ENCODE data around the gene MKS1.

Gene MKS1

GRCh38 chr17:58249270-58250133 lies 30.4 kb upstream of the MKS1 start:
- Histone ChIP-seq H3K36me3 (ENCODE audit: insufficient read depth, low read length) (no peaks in the 10 kb centered on the region), H3K4me1 (ENCODE audit: insufficient read depth, low read length) (peaks cover 5% of the 10 kb centered on the region; the same call in 1 of the 2 replicates), H3K9me3 (ENCODE audit: control insufficient read depth, insufficient read depth, low read length) (peaks cover 7% of the 10 kb centered on the region; the same call in 1 of the 2 replicates), H3K9ac (ENCODE audit: low read depth, low read length) (peak overlapping the region; percentile 70)

- Histone ChIP-seq H3K9me3 (ENCODE audit: control insufficient read depth, insufficient read depth, low read length) (peaks cover 7% of the 10 kb centered on the region; the same call in 1 of the 2 replicates), H3K36me3 (ENCODE audit: insufficient read depth, low read length) (no peaks in the 10 kb centered on the region), H3K4me1 (ENCODE audit: insufficient read depth, low read length) (peaks cover 5% of the 10 kb centered on the region; the same call in 1 of the 2 replicates), H3K9ac (ENCODE audit: low read depth, low read length) (peak overlapping the region; percentile 70)
These were observed 29.9 kb upstream of the MKS1 start for GRCh38 chr17:58248955-58249269.

GRCh38 chr17:58247511-58248363 lies 28.7 kb upstream of the MKS1 start:
- H3K9me3 ChIP-seq (ENCODE audit: control insufficient read depth, insufficient read depth, low read length): peaks cover 7% of the 10 kb centered on the region; the same call in 1 of the 2 replicates
- H3K4me1 ChIP-seq (ENCODE audit: insufficient read depth, low read length): peaks cover 5% of the 10 kb centered on the region; the same call in 1 of the 2 replicates
- no peaks in the 10 kb centered on the region for H3K36me3 ChIP-seq (ENCODE audit: insufficient read depth, low read length)
- no peak overlapping the region for H3K9ac ChIP-seq (ENCODE audit: low read depth, low read length)

- no peaks in the 10 kb centered on the region for H3K36me3 ChIP-seq (ENCODE audit: insufficient read depth, low read length)
- H3K4me1 ChIP-seq (ENCODE audit: insufficient read depth, low read length): peaks cover 9% of the 10 kb centered on the region; the same call in 1 of the 2 replicates
- no peak overlapping the region for H3K9ac ChIP-seq (ENCODE audit: low read depth, low read length)
- H3K9me3 ChIP-seq (ENCODE audit: control insufficient read depth, insufficient read depth, low read length): peaks cover 7% of the 10 kb centered on the region; the same call in 1 of the 2 replicates
These were observed 27.7 kb upstream of the MKS1 start for GRCh38 chr17:58246781-58247180.

GRCh38 chr17:58246104-58246740 lies 27.2 kb upstream of the MKS1 start:
- H3K9me3 ChIP-seq (ENCODE audit: control insufficient read depth, insufficient read depth, low read length): peaks cover 7% of the 10 kb centered on the region; the same call in 1 of the 2 replicates
- H3K36me3 ChIP-seq (ENCODE audit: insufficient read depth, low read length): no peaks in the 10 kb centered on the region
- H3K9ac ChIP-seq (ENCODE audit: low read depth, low read length): no peak overlapping the region
- H3K4me1 ChIP-seq (ENCODE audit: insufficient read depth, low read length): peaks cover 9% of the 10 kb centered on the region; the same call in 1 of the 2 replicates

GRCh38 chr17:58245428-58246103 lies 26.5 kb upstream of the MKS1 start:
- Histone ChIP-seq H3K9me3 (ENCODE audit: control insufficient read depth, insufficient read depth, low read length) (peaks cover 7% of the 10 kb centered on the region; the same call in 1 of the 2 replicates), H3K36me3 (ENCODE audit: insufficient read depth, low read length) (no peaks in the 10 kb centered on the region)

GRCh38 chr17:58244963-58245362 lies 25.9 kb upstream of the MKS1 start:
- Histone ChIP-seq H3K4me1 (ENCODE audit: insufficient read depth, low read length) (peaks cover 9% of the 10 kb centered on the region; the same call in 1 of the 2 replicates), H3K9ac (ENCODE audit: low read depth, low read length) (no peak overlapping the region), H3K9me3 (ENCODE audit: control insufficient read depth, insufficient read depth, low read length) (peaks cover 2% of the 10 kb centered on the region; the same call in 1 of the 2 replicates), H3K36me3 (ENCODE audit: insufficient read depth, low read length) (no peaks in the 10 kb centered on the region)

More at GRCh38 chr17:58245428-58246103, 26.5 kb upstream of the MKS1 start:
- H3K4me1 ChIP-seq (ENCODE audit: insufficient read depth, low read length): peaks cover 9% of the 10 kb centered on the region; the same call in 1 of the 2 replicates
- H3K9ac ChIP-seq (ENCODE audit: low read depth, low read length): no peak overlapping the region

GRCh38 chr17:58242171-58242784 lies 23.2 kb upstream of the MKS1 start:
- Histone ChIP-seq H3K9ac (ENCODE audit: low read depth, low read length) (no peak overlapping the region), H3K36me3 (ENCODE audit: insufficient read depth, low read length) (no peaks in the 10 kb centered on the region), H3K4me1 (ENCODE audit: insufficient read depth, low read length) (0 out of 2 replicates have a peak, but pooled peaks cover 4% of the 10 kb centered on the region), H3K9me3 (ENCODE audit: control insufficient read depth, insufficient read depth, low read length) (no peaks in the 10 kb centered on the region)

GRCh38 chr17:58239987-58240386 lies 20.9 kb upstream of the MKS1 start:
- H3K9ac ChIP-seq (ENCODE audit: low read depth, low read length): no peak overlapping the region
- H3K9me3 ChIP-seq (ENCODE audit: control insufficient read depth, insufficient read depth, low read length): no peaks in the 10 kb centered on the region
- H3K36me3 ChIP-seq (ENCODE audit: insufficient read depth, low read length): no peaks in the 10 kb centered on the region
- 0 out of 2 replicates have a peak, but pooled peaks cover 4% of the 10 kb centered on the region for H3K4me1 ChIP-seq (ENCODE audit: insufficient read depth, low read length)

- H3K4me1 ChIP-seq (ENCODE audit: insufficient read depth, low read length): 0 out of 2 replicates have a peak, but pooled peaks cover 4% of the 10 kb centered on the region
- H3K9me3 ChIP-seq (ENCODE audit: control insufficient read depth, insufficient read depth, low read length): no peaks in the 10 kb centered on the region
- H3K36me3 ChIP-seq (ENCODE audit: insufficient read depth, low read length): no peaks in the 10 kb centered on the region
These were observed 19.1 kb upstream of the MKS1 start, which contains the start of gene LPO for GRCh38 chr17:58238147-58238634. Gene LPO, plus strand, starts transcription at chr17:58238584. Its CDS starts 4,396 bp downstream, at chr17:58242980.

GRCh38 chr17:58236394-58236793 lies 17.3 kb upstream of the MKS1 start:
- Histone ChIP-seq H3K9me3 (ENCODE audit: control insufficient read depth, insufficient read depth, low read length) (no peaks in the 10 kb centered on the region), H3K9ac (ENCODE audit: low read depth, low read length) (no peak overlapping the region), H3K4me1 (ENCODE audit: insufficient read depth, low read length) (peaks cover 6% of the 10 kb centered on the region; the same call in 1 of the 2 replicates), H3K36me3 (ENCODE audit: insufficient read depth, low read length) (no peaks in the 10 kb centered on the region)

More at GRCh38 chr17:58238147-58238634, 19.1 kb upstream of the MKS1 start, which contains the start of gene LPO:
- H3K9ac ChIP-seq (ENCODE audit: low read depth, low read length): no peak within 1 kb of the TSS

- H3K9me3 ChIP-seq (ENCODE audit: control insufficient read depth, insufficient read depth, low read length): no peaks in the 10 kb centered on the region
- peaks cover 6% of the 10 kb centered on the region; the same call in 1 of the 2 replicates for H3K4me1 ChIP-seq (ENCODE audit: insufficient read depth, low read length)
- H3K9ac ChIP-seq (ENCODE audit: low read depth, low read length): no peak overlapping the region
- H3K36me3 ChIP-seq (ENCODE audit: insufficient read depth, low read length): no peaks in the 10 kb centered on the region
These were observed 16.8 kb upstream of the MKS1 start for GRCh38 chr17:58235821-58236220.

- Histone ChIP-seq H3K9me3 (ENCODE audit: control insufficient read depth, insufficient read depth, low read length) (no peaks in the 10 kb centered on the region), H3K9ac (ENCODE audit: low read depth, low read length) (no peak overlapping the region), H3K4me1 (ENCODE audit: insufficient read depth, low read length) (peaks cover 6% of the 10 kb centered on the region; the same call in 1 of the 2 replicates), H3K36me3 (ENCODE audit: insufficient read depth, low read length) (no peaks in the 10 kb centered on the region)
These were observed 15.5 kb upstream of the MKS1 start for GRCh38 chr17:58234512-58234911.
